Upper lobe of left lung (tissue), 4 donors: ENCODE results near the gene AMELX.

Experiments used
- CTCF ChIP-seq, 6 experiments: fragments of 450-650 bp in 4 of 6; fragments of 200-600 bp in 2 of 6; sonication (generic) in 2 of 6; IDR thresholded peaks; one replicate each; pipeline ENCODE4 v1.5.1; 2016 to 2019; ENCODE audit warnings: antibody characterized with exemption in 6 of 6
- POLR2A ChIP-seq, 4 donors: fragments of 450-650 bp; IDR thresholded peaks; one replicate each; pipeline ENCODE4 v1.5.1; 2016 to 2017; ENCODE audit warnings: antibody characterized with exemption in 4 of 4, mild to moderate bottlenecking in 2 of 4
- POLR2AphosphoS5 ChIP-seq, 2 donors: sonication (generic); formaldehyde crosslinking; IDR thresholded peaks; one replicate each; pipeline ENCODE4 v1.5.1; 2017; ENCODE audit warnings: antibody characterized with exemption in 2 of 2

- TF ChIP-seq POLR2AphosphoS5 (IDR thresholded peaks at IDR 0.05) (no peak), CTCF (IDR thresholded peaks at IDR 0.05) (no peak), POLR2A (IDR thresholded peaks at IDR 0.05) (no peak)
Measured at GRCh38 chrX:11269996-11270395, 23.2 kb upstream of the AMELX start.
